Colon (tissue), 2 donors: ENCODE data around the gene THBS2.
"Not testable (repeated sequence)": the region's sequence is repeated elsewhere in the genome, so short reads cannot be mapped to it uniquely, and the experiment has no call there.

Source experiments
- FAIRE-seq: peaks from 2 replicates; lab custom pipeline; 2012; peaks lifted over from hg19 to GRCh38; lab: Jason Lieb, UNC
- donor health status: control.
- donor health status: control.

The THBS2 gene

GRCh38 chr6:169208011-169208410, 45.6 kb downstream of the THBS2 start:
- FAIRE-seq: no peak

GRCh38 chr6:169207482-169207881, 46.2 kb downstream of the THBS2 start:
- FAIRE-seq: no peak

- no peak for FAIRE-seq
These were observed 48.2 kb downstream of the THBS2 start for GRCh38 chr6:169205176-169206160.

- no peak for FAIRE-seq
These were observed 49.5 kb downstream of the THBS2 start for GRCh38 chr6:169204167-169204566.

- FAIRE-seq: no peak
These were observed 51.7 kb downstream of the THBS2 start for GRCh38 chr6:169201985-169202384.

DNA sequence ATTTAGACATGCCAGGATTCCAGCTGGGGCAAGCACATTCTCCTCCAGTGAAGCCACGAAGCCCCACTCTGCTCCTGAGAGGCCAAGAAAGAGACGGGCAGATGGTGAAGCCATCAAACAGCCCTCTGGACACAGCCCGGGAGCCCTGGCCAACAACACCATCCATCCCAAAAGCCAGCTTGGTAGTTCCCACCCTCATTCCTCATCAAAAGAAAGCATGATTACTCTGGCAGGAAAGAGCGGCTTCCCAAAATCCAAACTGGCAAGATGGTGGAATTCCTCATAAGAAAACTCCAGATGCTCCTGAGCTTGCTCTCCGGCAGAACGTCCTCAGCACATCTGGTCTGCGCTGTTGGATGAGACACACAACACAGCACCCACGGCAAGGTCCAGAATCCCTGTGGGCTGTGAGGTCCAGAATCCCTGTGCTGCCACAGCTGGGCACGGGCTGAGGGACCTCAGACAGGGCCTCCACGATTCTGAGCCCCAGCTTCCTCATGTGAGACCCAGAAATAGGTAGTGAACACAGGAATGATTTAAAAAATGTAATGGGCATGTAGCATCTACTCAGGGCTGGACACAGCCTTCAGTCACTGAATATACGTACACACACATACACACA, 52.6 kb downstream of the THBS2 start:
- FAIRE-seq: no peak

DNA sequence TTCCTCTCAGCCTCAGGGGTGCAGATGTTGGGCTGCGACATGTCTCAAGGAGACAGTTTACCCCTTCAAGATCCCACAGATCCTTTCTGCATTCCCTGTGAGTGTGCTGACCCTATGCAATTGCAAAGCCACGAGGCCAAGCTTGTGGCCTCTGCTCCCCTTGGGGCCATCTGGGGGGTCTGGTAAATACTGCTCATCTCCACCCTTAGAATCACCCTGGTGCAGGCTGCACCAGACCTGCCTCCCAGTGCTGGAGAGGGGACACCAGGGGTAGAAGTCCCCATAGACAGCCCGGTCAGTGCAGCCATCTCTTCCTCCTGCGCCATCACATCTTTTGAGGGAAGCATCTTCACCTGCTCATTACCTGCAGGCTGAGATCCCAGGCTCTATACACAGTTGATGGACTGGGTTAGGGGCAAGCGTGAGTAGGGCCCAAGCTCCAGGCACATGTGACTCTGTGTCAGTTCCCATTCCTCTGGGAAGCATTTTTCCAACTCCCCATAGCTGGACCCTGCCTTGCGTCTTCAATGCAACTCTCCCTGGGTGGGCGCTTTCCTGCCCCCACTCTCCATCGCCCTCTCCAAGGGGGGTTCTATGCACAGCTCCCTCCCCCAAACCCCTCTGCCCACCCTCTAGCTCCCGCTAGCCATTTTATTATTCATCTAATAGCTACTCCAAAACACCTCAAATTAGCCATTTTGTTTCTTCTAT, 53.9 kb downstream of the THBS2 start:
- FAIRE-seq: no peak

DNA sequence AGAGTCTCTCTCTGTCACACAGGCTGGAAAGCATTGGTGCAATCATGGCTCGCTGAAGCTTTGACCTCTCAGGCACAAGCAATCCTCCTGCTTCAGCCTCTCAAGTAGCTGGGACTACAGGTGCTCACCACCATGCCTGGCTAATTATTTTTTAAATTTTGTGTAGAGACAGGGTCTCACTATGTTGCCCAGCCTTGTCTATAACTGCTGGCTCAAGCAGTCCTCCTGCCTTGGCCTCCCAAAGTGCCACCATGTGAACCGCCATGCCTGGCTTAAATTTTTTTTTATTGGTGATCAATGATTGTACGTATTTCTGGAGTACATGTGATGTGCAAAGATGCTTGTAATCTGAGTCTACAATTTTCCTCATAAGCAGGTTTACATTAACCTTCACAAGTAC, 54.8 kb downstream of the THBS2 start:
- FAIRE-seq: no peak

DNA sequence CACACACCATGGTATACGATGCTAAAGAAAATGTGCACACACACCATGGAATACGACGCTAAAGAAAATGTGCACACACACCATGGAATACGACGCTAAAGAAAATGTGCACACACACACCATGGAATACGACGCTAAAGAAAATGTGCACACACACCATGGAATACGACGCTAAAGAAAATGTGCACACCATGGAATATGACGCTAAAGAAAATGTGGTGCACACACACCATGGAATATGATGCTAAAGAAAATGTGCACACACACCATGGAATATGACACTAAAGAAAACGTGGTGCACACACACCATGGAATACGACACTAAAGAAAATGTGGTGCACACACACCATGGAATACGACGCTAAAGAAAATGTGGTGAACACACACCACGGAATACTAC, 55.7 kb downstream of the THBS2 start:
- FAIRE-seq: not testable (repeated sequence)

DNA sequence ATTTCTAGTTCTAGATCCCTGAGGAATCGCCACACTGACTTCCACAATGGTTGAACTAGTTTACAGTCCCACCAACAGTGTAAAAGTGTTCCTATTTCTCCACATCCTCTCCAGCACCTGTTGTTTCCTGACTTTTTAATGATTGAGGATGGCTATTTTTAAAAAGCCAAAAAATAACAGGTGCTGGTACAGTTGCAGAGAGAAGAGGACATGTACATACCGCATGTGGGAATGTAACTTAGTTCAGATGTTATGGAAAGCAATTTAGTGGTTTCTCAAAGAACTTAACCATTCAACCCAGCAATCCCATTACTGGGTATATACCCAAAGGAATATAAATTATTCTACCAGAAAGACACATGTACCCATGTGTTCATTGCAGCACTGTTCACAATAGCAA, 57.4 kb downstream of the THBS2 start:
- not testable (repeated sequence) for FAIRE-seq

DNA sequence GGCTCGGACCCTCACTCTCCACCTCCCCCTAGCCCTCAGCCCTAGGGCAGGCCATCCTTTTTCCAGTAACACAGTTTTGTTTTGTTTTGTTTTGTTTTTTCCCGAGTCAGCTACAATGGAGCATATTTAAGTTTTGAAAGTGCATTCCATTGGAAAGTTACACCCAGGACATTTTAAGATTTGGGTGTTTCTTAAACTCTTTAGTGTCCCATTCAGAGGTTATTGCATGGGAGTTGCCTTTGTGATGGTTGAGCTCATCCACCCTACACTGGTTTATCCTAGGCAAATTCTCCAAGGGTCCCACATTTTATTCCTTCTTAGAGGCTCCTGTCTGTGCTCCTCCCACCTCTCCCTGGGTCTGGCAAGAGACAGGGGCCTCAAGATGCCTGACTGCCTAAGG, 58.9 kb downstream of the THBS2 start:
- no peak for FAIRE-seq

DNA sequence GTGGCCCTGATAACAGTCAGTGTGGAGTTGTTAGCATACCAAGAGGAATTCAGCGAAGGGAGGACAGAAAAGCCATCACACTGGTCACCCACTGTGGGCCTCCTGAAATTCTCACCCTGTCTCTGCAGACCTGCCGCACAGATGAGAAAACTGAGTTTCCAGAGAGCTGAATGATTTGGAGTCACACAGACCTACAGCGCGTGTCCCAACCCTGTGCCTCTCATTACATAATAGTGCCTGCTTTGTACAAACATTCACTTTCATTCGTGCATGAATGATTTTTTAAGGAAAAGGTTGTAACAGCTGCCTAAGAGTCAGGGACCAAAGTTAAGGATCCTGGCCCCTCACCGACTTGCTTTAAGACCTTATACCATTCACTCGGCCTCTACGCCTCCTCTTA, 62.7 kb downstream of the THBS2 start:
- no peak for FAIRE-seq

- no peak for FAIRE-seq
These were observed 63.5 kb downstream of the THBS2 start for GRCh38 chr6:169190144-169190584.

- no peak for FAIRE-seq
These were observed 64.0 kb downstream of the THBS2 start for GRCh38 chr6:169189686-169190085.

DNA sequence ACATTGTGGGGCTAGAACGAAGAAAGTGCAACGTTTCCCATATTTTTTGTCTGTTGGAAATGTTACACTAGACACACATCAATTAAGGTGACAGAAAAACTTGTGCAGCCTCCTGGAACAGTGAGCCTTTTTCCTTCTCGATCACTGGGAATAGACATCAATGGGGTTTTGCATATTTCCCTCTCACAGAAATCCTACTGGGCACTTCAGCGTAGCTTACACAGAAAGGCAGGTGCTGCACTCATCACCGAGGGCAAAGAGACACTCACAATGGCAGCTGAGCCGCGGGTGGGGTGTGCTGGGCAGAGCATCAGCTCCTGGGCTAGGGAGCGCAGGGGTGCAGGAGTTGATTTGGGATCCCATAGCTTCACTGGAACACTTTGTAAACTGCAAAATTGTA, 64.5 kb downstream of the THBS2 start:
- FAIRE-seq: no peak

DNA sequence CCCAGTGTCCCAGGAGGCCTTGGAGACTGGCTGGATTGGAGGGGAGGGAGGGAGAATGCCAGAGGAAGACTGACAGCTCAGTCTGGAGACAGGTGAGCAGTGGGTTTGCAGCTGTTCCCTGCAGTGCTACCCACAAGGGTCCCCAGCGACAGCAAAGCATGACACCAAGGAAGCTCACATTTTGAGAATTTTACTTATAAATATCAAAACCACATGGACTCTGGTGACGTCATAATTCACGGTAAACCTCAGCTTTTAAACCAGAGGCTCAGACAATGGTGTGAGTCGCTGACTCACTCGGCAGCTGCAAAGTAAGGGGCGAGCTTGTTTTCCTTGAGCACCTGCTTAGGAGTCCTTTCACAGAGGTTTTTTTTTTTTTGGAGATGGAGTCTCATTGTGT, 65.2 kb downstream of the THBS2 start:
- FAIRE-seq: no peak

GRCh38 chr6:169188051-169188470, 65.6 kb downstream of the THBS2 start:
- no peak for FAIRE-seq

DNA sequence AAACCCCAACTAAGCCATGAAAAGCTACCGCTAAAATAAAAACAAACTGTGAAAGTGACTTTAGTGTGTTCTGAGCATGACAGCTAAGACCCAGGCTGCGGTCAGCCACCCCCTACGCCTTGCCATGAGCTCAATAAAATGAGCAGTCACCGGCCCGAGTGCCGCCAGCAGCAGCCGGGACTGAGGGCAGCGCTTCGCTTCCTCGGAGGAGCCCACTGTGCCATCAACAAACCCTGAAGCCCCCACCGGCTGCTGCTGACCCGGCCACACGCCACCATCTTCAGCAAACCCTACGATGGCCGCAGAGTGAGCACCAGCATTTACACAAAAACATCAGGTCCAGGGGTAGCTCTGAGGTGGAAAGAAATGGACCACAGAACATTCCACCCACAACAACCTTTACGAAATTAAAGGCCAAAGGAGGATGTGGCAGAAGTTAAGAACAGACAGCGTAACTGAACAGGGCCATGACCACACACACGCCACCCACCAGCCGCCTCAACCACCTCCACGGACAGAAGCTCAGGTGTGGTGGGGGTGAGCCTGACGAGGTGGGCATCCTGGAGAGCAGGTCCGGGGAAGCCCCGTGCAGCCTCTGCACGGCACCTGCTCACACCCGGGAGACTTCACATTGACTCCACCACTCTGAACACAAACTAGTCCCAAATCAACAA, 67.0 kb downstream of the THBS2 start:
- no peak for FAIRE-seq

- FAIRE-seq: no peak
These were observed 67.8 kb downstream of the THBS2 start for GRCh38 chr6:169185692-169186485.

DNA sequence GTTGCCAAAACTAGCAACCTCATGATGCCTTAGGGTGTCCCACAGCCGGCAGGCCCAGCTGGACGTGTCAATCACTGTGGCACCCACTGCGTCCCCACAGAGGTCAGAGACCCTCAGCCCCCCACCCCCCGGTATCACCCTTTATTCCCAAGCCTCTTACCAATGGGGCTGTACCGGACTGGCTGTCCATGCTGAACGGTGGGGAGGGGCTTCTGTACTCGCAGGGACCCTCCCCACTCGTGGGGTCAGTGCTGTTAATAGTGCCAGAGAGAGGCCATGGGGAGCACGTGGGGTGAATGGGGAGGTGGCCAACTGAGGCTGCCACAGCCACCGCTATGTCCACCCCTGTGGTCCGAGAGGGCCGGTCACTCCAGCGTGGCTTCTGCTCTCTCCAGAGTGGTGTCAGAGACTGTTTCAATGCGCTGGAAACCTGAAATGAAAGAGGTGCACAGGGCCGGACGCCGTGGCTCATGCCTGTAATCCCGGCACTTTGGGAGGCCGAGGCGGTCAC, 68.6 kb downstream of the THBS2 start:
- no peak for FAIRE-seq

- FAIRE-seq: no peak
These were observed 69.2 kb downstream of the THBS2 start for GRCh38 chr6:169184419-169184818.
